ENCODE data around the gene ACKR3.

The ACKR3 gene

DNA sequence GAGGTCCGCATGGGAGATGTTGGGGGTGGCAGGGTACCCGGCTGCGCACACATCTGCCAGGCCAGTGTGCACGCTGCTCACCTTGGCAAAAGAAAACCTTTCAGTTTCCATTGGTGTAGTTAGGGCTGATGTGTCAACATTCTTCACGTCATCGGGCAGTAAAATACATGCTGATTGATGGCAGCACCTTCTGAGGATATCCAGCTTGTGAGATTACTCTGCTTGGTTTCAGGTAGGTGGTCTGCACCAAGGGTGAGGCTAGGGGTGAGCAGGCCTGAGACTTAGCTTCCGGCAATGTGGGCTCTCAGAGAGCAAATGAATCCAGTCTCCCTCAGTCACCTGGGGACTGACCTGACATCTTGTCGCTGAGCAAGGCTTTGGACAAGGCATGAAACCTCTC, 19.3 kb upstream of the ACKR3 start:
- no peak for DNase-seq (ENCODE audit: low spot score)

- DNase-seq (ENCODE audit: low spot score): no peak
Measured at GRCh38 chr2:236550701-236551465, 18.7 kb upstream of the ACKR3 start.

DNA sequence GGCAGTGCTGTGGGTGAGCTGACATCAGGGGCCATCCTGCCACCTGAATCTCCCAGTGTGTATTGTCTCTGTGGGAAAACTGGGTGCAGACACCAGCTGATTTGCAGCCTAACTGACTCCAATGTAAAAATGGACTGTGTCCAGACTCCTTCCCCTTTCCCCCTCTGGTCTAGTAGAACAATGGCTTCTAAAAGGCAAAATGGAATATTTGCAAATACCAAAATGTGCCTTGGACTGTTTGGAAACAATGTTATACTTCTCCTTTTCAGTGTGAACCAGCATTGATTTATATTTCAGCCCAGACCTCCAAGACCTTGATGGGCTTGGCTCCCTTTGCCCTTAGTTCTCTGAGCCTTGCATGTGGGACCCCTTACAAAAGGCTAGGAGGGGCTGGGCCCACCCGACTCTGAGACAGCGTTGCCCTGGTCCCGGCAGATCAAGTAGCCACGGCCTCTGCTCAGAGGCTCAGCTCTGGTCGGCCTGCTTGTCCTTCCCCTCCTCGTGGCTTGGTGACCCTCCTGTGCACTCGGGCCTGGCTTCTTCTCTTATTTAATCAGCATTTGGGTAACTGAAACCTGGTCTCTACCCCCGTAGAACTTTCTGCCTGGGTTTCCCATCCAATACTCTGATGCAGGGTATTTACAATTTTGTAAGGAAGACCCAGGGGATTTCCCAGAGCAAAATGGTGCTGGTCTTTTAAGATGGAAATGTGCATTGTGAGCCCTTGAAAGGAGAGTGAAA, 18.0 kb upstream of the ACKR3 start:
- no peak for DNase-seq (ENCODE audit: low spot score)

DNA sequence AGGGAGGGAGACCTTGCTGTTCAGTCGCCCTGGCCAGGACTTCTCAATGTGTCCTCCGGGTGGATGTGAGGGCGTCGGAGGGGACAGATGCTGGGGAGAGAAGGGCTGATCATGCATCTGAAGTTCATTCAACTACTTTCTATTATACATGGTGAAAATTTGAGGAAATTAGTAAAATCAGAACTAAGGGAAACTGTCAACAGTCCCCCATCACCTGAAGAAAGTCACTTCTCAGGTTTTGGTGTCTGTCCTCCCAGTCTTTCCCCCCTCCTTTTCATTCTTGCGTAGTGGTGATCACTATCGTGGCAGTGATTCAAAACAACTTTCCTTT, 17.4 kb upstream of the ACKR3 start:
- DNase-seq (ENCODE audit: low spot score): no peak

- no peak for DNase-seq (ENCODE audit: low spot score)
Measured at GRCh38 chr2:236552581-236553363, 16.9 kb upstream of the ACKR3 start.

DNA sequence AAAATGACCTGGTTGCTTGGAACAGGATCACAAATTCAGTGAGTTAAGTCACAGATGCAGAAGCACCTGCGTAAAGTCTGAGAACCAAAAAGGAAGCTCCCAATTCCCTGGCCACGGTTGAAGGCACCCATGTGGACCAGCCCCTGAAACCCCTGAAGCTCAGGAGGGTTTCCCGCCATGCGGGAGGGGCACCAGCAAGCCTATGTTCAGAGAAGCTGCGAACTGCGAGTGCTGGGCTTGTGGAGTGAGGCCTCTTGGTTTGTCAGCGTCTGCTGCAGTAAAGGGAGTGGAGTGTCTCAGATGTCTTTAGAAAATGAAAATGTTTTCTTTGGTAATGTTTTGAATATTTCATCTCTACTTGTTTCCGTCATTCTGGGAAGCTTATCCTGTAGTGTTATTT, 16.1 kb upstream of the ACKR3 start:
- no peak for DNase-seq (ENCODE audit: low spot score)

DNA sequence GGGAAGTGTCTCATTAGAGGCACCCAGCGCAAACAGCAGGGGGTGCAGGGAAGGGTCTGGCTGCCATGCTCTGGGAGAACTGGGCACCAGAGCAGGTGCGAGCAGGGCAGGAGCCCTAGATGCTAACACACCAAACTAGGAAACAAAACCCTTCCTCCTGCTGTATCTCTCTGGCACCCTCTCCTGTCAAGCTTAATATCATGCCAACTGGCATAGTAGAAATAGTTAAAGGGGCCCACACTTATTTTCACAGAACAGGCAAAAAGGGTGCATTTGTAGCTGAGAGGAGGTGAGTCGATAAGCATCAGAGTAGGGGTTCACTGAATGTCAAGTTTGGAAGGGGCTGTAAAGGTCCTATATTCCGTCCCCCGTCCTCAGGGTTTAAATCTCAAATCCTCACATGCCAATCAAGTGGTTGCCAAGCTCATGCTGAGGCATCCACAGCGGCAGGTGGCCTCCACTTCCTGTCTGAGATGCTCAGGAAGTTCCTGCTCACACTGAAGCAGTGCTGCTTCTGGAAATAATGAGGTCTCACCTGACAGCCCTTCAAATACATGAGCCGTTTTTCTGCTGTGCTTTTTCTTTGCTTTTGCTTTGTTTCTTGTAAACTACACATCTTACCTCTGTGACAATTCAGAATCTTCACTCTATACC, 14.9 kb upstream of the ACKR3 start:
- no peak for DNase-seq (ENCODE audit: low spot score)

- DNase-seq (ENCODE audit: low spot score): no peak
Measured at GRCh38 chr2:236555481-236555880, 14.1 kb upstream of the ACKR3 start.

GRCh38 chr2:236557306-236558030, 12.2 kb upstream of the ACKR3 start:
- DNase-seq (ENCODE audit: low spot score): no peak

- DNase-seq (ENCODE audit: low spot score): peak; percentile 3
Measured at GRCh38 chr2:236558036-236558435, 11.6 kb upstream of the ACKR3 start.

DNA sequence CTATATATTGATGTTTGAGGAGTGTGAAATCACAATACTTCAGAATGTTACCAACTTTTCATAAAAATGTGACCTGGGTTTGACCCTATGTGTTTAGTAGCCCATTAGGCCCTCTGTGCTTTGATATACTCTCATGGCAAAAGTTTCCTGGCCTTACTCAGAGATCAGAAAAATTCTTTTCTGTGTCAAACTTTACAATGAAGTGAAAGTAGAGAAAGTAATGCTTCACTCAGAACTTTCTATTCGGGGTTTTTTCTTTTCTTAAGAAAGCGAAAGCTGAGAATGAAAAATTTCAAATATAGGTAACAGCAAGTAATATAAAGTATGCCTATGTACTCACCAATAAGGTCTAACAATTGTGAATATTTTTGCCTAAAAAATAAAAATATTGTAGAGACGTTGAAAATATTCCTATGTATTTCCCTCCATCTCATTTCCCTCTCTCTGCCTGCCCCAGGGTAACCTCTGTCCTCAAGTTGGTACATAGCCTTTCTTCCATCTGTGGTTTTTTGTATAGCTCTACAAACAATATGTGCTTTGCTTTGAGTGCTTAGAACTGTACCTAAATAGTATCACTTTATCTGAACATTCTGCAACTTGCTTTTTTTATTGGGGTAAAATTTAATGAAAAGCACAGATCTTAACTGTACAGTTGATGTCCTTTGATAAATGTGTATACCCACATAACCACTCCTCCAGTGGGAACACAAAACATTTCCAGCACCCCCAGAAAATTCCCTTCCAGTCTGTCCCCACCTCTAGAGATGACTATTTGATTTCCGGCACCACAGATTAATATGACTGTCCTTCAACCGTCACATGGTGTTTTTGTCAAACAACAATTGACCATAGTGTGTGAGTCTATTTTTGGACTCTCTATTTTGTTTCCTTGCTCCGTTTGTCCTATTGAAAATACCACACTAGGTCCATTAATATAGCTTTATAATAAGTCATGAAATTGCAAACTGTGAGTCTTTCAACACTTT, 10.3 kb upstream of the ACKR3 start:
- DNase-seq (ENCODE audit: low spot score): no peak

GRCh38 chr2:236561874-236562273, 7.8 kb upstream of the ACKR3 start:
- no peak for DNase-seq (ENCODE audit: low spot score)

GRCh38 chr2:236562434-236562833, 7.2 kb upstream of the ACKR3 start:
- DNase-seq (ENCODE audit: low spot score): no peak

DNA sequence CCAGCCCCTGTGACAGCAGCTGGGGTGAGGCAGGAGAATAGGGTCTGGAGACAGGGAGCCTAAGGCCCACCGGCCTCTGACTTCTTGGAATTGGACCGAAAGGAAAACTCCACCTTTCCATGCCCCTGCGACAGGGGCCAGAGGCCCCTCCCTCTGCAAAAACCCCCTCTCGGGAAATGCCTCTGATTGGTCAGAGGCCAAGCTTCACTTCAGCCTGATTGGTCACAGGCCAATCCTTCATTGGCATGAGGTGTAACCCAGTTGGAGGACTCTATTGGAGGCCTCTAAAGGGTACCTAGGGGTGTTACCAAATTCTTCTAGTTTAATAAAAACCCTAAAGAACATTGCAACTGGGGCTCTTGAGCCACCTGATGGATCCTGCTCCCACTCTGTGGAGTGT, 5.7 kb upstream of the ACKR3 start:
- no peak for DNase-seq (ENCODE audit: low spot score)

- DNase-seq (ENCODE audit: low spot score): no peak
Measured at GRCh38 chr2:236565212-236565611, 4.4 kb upstream of the ACKR3 start.

DNA sequence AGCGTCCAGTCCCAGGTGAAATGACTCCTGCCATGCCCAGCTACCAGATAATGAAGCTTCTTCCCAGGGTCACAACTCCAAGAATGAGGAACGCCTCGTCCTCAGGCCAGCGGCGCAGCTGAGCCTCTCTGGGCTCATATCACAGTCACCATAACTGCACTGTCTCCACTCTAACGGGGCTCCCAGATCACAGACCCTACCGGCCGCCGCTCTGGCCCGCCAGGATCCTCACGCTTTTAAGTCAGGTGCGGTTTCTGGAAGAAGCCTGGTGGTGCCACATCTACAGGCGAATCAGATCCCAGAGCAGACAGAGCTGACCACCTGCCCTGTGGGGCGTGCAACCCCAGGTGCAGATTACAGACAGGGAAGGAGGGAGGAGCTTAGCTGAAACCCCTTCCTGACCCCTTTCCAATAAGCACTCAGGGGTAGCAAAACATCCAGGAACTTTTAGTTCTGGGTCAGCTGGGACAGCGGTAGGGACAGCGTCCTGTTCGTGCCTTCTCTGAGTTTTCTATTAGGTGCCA, 3.7 kb upstream of the ACKR3 start:
- DNase-seq (ENCODE audit: low spot score): no peak

GRCh38 chr2:236566596-236566995, 3.0 kb upstream of the ACKR3 start:
- no peak for DNase-seq (ENCODE audit: low spot score)

DNA sequence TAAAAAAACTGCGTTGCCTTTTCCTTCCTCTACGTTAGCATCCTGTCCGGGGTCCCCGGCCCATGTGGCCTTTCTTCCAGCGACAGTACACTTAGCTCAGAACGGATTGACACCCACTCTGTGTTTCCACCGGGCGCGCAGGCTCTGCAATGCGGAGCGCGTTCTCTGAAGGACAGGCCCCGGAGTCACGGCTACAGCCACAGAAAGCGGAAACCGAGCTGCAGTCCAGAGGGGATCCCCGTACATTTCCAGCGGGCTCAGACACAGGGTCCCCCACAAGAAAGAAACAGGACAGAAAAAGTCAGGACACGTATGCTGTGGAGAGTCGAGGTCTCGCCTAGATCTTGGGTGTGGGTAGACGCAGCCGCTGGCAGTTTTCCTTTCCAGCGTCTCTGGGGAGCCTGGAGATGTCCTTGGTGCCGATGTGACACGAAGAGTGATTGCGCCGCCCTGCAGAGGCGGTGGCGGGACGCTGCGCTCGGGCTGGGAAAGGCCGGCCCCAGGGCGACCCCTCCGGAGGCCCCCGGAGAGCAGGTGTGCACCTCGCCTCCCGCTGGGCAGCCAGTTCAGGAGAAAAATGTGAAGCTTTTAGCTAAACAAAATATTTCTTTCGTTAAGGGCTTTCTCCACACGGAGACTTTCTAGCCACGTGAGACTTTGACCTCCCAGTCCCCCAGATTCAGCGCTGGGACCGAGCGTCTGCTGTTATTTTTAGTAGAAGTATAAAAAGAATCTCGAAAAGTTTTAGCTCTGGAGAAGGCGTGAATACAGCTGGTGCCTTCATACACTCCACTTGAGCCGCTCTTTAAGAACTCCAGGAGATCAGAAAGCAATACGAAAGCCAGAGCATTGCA, 1.3 kb upstream of the ACKR3 start:
- no peak for DNase-seq (ENCODE audit: low spot score)

DNA sequence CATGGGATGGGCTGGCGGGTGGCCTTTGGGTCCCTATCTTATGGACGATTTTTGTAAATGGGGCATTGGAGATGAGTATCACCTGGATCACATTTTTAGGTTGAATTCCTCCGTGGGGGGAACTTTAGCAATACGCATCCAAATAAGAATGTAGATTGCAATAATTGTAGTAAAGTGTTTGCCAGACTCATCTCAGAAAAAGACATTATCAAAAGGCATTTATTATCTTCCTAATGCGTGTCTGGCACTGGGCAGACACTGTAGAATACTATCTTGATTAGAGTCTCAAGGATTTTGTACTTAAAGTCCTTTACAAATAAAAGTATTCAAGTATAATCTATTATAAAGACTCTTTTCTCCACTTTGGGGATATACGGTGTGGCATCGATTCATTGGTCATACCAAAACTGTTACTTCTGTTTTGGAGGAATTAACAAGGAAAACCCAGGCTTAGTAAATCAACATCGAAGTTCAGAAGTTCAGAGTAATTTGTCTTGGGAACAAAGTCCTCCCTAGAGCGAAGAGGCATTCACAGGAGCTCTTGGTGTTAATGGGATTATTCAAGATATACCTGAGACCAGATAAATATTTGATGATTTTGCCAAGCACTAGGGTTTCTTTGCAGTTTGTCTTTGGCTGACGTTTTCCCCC, 578 bp upstream of the ACKR3 start:
- DNase-seq (ENCODE audit: low spot score): no peak

All from cerebellar cortex (tissue), 1 donor.